Activated CD4-positive, alpha-beta T cell treated with anti-CD3 and anti-CD28 coated beads for 48 hours (primary cell): ENCODE measurements around the gene ANO2.

Source experiments
- DNase-seq: peaks from one replicate; pipeline ENCODE4 v3.0.0-alpha.2; 2020

Gene ANO2

DNA sequence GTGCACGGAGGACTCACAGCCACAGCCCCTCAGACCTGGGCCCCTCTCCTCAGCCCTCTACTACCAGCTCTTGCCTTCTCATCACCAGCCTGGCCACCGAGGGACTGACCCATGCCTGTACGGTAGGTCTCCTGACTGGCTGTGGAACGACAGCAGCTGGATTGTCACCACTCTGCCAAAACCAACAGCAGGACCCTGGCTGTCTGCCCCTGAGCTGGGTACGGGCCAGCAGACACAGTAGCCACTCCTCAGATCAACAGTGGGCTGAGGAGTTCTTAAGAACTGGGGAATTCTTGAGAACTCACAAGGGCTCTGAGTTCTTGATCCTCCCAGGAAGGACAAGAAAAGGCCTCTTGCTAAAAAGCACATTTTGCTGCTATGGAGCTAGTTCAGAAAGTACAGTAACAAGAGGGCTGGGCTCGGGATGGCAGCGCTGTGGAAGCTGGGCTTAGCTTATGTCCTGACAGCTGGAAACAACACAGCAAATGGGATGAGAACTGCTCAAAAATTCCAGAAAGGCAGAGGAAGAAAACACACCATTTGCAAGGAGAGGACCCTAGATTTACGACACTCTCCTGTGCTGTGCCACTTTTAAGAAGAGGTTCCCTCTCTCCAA, 176.4 kb downstream of the ANO2 start:
- DNase-seq, result no peak

DNA sequence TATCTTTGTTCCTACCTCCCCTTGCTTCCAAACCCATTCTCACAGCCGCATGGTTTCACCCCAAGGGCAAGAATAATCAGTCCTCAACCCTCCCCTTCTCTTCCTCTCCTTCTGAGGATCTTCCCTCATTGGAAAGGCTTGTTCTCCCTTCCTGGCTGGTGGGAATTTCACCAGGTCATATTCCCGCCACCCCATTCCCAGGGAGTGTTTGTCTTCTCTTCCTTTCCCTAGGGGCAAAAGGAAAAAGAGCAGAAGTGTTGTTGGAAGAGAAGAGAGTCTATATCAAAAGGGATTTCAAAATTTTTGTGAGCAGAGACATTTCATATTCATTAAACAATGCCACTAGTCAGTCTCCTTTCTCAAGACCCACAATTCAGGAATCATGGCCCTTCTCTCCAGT, 176.9 kb downstream of the ANO2 start:
- no peak for DNase-seq

DNA sequence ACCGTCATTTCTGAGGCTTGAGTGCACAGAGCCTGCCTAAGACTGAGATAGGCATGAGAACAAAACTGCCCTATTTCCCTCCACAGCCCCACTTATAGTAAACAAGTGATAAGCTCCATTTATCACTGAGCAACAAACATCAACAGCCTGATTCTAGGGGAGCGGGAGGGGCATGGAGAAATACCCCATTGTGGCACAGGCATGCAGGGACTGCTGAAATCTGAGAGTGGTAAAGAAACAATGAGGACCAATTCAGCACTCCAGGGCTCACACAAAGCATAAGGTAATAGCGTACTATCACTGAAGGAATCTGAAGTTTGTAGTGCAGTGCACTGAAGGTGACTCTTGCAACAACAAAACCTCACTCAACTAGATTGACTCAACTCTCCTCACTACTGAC, 186.7 kb downstream of the ANO2 start:
- DNase-seq, result no peak

DNA sequence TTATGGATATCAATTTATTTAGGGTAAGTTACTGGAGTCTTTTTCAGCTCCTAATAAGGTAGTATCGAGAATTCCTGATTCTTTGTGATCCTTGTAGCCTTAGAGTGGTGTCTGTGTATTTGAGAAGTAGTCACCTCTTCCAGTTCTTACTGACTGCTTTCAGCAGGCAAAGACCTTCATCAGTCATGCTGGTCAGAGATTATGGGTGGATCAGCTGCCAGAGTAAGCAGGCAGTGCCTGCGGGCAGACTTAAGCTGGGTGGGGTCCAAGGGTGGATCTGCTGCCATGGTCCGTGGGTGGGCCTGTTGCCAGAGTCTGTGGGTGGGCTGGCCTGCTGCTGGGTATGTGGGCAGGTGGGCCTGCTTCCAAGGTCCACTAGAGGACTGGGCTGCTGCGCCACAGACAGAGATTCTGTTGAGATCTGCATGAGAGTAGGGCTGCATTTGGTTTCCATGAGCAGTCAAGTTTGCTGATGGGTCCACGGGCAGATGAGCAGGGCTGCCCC, 188.7 kb downstream of the ANO2 start:
- no peak for DNase-seq

DNA sequence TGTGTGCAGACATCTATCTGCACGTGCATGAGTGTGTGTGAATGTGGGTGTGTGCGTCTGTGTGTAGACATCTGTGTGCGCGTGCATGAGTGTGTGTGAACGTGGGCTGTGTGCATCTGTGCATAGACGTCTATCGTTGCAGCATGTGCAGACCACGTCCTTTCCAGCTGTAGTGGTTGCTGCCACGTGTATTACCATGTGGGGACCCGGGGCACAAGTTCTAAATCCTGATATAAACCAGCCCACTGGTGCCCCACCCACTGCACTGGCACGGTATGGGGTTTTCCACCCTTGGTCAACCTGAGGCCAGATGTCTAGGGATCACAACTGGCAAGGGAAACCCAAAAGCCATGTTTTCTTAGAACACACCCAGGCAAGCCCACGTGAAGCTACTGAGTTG, 197.0 kb downstream of the ANO2 start:
- DNase-seq, result no peak

DNA sequence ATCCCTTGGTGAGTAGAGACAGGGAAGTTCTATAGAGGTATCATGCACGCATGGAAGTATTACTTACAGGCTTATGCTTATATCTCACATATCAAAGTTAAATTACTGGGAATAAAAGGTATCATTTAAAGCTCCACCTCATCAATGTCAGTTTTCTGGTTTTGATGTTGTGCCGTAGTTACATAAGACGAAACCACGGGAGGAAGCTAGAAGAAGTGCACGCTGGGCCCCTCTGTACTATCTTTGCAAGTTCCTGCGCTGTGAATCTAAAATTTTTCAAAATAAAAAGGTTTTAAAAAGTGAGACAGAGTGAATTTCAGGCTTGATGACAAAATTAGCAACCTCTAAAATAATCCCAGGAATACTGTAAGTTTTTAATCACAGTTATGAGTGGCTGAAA, 198.1 kb downstream of the ANO2 start:
- DNase-seq, result no peak

DNA sequence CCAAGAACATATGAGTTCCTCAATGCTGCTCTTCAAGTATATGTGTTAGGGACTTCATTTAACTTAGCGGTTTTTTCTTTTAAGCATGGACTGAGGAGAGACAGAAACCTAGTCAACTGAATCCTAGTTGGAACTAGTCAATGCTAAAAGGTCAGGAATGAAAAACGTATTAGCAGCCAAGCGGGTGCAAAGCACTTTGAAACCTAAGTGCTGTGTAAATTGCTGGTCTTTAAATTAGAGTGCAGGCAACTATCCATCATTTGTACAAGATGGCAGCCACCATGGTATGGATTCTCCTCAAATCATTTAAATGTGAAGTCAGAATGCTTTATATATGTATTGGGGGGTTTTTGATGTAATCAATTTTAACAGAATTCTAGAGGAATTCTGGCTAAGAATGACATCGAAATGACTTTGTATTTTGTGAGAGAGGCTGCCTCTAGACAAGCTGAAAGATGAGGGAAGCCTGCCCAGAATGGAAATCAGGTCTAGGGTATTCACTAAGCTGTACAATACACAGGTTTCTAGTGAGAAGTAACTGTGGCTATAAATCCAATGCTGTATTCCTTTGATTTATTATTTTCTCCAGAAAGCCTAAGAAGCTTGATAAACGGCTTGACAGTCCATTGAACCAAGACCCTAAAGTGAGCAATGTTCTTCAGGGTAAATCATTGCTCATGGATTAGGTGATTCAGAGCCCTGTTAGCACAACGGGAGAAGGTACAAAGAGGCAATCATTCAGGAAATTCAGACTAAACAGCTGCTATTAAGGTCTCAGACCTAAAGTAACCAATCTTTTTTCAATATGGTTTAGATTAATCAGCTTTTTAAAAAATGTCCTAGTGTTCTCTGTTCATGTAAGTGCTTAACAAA, 198.8 kb downstream of the ANO2 start:
- DNase-seq, result no peak

DNA sequence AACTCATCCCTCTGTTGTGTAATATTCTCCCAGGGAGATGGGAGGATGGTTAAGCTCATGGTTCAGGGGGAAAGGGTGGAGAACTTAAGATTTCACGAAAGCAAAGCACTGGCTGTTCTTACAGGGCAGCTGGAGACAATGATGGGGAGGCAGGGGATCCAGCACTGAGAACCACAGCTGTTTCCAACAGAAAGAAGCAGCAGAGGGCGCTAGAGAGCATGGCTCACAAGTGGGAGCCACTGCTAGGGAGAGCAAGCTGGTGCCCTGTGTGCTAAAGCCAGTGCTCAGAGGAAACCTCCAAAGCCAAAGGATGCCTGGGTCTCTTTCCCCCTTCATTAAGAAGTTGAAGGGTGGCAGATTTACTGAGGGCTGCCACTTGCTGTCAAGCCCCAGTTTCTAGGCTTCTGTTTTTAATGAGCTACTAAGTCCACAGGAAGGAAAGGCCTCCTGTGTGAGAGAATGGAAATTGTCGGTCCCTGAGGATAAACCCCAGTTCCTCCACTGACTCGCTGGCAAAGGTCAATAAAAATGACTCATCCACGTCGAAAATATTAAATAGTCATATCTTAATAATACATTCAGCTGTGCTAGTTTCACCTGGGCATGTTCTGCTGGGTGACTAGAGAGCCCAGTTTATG, 199.7 kb downstream of the ANO2 start:
- DNase-seq, result peak; percentile 76

DNA sequence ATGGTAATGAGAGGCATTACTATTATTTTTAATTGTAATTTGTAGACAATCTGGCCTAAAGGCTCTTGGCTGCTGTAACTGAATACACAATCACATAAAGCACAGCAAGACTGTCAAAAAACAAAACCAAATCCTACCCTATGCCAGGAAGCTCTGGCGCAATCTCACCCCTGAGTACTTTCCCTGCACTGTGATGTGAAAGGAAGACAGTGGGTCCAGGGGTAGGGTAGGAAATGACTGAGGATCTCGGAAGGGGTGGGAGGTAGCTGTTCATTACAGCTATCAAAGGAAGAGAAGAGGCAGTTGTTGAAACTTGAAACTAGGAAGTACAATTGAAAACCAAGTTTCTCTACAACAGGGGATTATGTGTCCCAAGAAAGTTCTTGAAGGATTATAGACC, 202.8 kb downstream of the ANO2 start:
- DNase-seq, result no peak

DNA sequence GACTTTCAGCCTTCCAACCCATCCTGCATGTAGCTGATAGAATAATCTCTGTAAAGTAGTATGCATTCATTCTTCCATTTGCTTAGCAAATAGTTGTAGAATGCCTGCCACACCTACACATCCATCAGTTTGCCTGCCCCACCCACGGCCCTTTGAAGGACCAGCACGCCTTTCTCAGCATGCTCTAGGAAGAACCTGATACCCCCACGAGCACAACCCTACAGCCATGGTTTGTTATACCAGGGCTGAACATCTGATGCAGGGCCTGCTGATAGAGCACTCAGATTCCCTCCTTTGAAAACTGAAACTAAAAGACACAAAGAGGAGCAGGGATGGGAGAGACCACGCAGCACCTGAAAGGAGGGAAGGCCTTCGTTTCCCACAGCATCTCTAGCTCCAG, 205.1 kb downstream of the ANO2 start:
- no peak for DNase-seq

DNA sequence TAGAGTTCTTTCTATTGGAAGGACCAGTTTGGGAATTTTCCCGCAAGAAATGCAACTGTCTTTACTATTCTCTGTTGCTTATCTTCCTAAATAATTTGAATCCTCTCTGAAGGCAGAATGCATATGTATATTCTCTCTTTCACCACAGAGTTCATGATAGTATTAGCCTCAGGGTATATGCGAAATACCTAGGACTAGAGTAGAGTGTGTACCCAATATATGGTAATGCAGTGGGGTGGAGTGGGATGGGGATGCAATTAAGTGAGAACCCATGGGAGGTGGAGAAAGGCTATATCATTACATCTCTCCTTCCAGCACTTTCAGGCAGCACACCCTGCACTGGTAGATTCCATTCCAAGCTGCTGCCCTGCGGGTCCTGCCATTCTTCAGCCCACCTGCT, 207.3 kb downstream of the ANO2 start:
- no peak for DNase-seq

DNA sequence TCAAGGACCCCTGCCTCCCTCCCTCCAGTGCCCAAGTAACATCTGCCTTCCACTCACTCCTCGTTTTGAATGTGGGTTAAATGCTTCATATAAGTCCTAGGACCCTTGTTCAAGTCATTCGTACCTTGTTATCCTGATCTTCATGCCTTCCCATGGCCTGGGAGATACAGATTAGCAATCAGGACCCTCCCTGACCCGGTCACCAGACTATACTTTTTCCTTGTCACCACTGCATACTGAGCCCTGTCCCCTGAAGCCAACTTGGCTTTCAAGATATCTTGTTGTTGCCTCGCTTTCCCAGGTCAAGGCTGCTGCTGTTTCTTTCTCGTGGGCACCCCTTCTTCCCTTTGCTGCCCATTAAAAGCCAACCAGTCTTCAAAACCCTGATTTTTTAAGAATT, 208.5 kb downstream of the ANO2 start:
- DNase-seq, result no peak

DNA sequence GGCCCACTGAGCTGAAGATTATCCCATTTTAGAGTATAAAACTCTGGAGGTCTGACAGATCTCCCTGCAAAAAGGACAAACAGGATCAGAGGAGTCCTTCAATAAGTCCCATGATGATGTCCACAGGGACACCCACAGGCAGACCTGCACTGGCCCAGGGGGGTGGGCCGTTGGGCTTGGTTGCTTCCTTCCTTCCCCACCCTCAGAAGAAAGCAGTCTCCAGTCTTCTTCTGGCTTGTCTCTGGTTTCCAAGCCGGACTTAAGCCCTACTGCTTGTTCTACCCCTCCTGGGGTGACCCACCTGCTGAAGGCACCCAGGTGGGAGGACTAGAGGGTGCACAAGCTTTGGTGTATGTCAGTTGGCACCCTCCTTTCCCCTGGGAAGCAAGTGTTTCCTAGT, 209.0 kb downstream of the ANO2 start:
- DNase-seq, result no peak

DNA sequence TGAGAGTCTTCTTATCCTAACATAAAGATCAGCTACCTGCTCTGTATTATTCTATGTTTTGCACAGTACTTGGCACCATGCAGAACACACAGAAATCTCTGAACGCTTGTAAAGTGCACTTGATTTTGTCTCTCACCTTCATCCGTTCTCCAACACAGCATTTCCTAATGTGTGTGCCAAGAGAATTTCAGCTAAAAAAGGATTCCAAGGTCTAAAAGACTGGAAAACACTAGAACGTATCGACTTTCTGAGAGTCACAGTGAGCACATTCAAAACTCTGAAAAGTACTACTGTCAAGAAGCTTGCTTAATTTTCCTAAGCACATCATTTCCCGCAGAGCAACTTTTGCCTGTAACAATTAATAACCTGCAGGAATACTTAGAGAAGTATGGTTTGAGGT, 211.1 kb downstream of the ANO2 start:
- DNase-seq, result no peak

DNA sequence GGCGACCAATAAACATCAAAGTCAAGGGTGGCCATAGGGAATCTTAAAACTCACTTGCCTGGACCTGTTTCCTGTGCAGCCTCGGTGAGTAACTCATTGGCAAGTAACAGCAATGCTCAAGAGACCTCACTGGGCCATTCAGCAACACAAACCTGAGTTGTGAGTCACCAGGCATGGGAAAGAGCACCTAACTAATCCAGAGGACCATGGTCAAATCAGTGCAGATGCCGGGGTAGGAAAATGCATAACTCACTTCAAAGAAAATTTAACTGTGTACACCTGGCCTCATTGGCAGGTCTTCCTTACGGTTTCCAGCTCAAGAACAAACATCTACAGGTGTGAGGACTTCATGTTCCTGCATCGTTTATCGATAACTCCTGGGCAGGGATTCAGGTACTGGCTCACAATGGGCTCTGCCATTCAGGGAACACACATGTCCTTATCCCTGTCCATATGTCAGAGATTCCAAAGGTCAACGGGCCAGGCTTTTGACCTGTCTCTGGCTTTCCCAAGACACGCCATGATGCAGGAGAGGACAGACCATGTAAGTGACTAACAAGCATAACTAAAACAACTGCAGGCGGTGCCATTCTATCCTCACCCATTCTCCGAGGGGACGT, 211.8 kb downstream of the ANO2 start:
- no peak for DNase-seq

DNA sequence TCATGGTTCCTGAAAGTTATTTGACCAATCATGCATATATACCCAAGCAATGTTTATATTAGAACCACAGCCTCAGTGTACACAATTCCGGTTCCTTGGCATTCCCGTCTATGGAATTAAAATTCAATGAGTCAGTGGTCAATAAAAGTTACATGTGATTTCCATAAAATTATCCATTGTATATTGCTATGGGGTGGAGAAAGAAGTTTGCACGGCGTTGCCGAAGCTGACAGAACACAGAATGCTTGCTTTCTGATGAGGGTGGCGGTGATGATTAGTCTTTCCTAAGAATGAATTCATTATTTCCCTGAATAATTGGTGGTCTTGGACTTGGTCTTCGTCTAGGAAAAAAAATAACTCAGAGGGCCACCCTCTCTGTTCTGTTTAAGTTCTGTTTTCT, 214.1 kb downstream of the ANO2 start:
- no peak for DNase-seq

DNA sequence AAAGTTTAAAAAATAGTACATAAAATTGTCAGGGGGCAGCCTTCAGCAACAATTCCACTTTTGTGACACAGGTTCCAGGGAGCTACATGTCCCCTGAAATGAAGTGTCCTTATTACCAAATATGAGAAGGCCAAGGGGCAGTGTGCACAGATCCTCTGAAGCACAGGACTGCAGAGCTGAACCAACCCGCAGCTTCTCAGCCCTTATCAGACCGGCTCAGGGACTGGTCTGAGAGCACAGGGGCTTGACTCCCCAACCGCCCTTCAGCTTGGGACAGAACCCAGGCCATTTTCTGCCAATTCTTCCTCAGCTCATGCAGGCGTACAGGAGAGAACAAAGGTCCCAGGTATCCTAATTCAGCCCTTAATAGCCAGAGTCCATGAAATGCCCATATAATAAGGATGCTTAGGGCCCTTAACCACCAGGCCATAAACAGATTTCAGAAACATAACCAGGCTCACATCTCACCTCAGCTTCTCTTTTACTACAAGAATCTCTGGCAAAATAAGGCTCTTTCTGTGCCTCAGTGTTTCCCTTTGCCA, 221.3 kb downstream of the ANO2 start:
- no peak for DNase-seq

DNA sequence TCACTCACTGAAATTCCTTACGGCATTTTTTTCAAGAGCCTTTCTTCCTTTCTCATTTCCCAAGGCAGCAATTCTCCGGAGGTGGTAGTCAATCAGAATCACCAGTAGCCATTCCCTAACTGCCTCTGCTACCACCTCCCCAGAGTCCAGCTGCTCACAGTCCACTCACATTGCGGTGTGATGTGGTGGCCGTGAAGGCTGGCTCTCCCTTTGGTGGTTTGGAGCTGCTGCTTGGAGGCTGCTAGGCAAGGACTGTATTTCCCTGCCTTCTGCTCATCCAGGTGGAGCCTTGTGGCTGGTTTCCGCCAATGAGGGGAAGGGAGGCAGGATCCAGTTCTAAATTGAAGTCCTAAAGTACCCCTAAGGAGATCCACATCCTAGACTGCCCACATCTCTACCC, 222.0 kb downstream of the ANO2 start:
- DNase-seq, result no peak

DNA sequence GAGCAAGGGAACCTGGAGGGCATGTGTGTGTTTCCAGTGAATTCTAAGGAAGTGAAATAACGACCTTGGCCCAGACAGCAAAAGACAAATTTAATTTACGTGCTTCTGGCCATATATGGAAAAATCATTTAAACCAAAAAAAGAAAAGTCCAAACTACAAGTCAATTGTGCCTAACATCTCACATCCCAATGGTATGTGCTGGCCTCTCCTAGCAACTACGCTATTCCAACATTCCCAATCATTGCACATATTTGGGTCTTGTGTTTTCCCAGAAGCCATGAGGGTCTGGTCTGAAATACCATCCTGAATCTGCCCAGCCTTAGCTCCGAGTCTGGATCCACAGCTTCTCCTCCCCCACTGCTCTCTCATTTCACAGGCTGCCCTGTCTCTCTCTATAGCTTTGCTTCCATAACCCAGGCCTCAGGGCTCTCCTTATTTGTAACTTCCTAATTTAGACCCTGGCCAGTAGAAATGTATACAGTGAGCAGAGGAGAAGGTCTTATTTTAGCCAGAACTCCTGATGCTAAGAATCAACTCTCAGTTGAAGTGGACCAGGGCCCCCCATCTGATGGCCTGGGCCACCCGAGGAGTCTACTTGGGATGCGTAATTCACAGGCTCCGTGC, 224.6 kb downstream of the ANO2 start:
- DNase-seq, result no peak

DNA sequence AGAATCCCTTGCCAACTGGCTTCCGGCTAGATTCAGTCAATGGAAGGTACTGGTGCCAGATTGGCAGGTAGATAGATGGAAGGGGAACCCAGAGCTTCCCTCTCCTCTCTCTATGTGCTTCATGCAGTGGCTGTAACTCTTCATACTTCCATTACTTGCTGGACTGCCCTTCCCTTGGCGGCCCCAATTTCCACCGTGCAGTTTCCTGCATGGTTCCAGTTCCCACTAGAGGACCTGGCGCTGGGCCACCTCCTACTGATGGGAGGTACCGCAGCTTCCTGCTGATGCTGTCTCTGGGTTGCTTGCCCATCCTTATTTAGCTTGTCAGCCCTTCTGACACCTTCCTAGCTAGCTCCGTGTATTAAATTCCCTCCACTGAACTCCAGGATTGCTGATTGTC, 226.4 kb downstream of the ANO2 start:
- no peak for DNase-seq

DNA sequence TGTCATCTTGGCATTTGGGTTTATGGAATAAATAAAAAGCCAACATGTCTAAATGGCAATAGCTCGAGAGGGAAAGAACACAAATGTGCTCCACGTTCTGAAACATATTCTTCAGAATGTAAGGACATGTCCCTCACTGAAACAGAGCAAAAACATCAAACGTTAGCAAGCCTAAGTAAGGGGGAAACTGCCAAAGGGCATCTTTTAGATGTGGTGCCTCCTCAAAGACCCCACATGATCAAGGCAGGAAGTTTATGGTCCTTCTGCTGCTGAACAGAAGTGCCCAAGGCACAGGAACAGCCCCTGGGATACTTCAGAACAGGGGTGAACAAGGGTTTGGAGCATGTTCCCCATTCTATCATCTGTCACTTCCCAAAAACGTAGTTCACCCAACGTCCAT, 227.0 kb downstream of the ANO2 start:
- DNase-seq, result no peak

DNA sequence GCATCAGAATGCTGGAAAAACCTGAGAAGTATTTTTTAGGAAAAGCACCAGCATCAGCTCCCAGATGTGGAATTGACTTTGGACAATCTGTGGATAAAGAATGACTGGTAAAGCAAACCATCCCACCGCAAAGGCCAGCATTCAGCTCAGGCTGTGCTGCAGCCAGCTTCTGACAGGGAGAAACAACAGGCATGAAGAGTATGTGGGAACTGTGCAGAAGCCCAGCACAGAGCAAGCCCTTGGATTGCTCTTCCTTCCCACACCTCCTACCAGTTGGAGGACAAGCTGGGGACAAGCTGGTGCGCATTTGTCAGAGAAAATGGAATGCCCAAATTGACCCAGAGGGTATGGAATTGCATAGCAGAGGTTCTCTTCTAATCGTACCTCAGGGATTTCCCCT, 228.1 kb downstream of the ANO2 start:
- no peak for DNase-seq

DNA sequence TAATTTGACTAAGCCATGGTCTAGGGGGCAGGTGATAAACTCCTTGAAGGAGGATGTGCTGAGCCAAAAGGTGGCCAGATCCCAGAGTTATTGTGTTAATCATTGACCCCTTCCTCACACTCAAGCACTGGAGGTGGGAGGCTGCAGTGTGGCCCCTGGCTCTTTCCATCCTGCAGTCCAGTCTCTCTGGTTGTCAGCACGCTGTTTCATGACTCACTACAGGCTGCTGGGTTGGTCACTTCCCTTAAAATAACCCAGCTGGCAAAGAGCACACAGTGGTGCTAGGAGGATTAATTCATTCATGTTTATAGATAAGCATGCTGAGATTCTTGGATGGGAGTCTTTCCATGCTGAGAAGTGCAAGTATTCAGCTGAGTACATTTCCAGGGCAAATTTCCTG, 228.9 kb downstream of the ANO2 start:
- DNase-seq, result no peak
